ENCODE results near the gene SESN1.

SESN1 gene

DNA sequence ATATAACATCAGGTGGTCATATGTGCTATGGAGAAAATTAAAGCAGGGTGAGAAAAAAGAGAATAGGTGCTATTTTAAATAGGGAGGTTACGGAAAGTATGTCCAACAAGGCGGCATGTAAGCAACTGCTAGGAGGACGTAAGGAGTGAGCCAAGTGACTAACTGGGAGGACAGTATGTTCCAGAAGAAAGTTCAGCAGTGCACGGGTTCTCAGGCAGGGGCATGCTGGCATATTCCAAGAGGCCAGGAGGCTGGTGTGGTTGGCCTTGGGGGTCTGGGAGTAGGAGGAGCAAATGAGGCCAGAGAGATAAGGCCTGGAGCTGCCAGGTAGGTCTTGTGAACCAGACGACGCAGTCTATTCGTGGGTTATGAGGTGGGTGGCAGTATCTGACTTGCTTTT, 134.0 kb downstream of the SESN1 start:
- no peak overlapping the region for H2BK120ac ChIP-seq (ENCODE audit: low read depth, low read length)
- no peaks in the 10 kb centered on the region for H3K27me3 ChIP-seq (ENCODE audit: control insufficient read depth in 3 of 3, insufficient read depth in 3 of 3, low read depth in 1 of 3, low read length in 3 of 3)
- H2BK12ac ChIP-seq (ENCODE audit: low read length): no peak overlapping the region
- H3K14ac ChIP-seq (ENCODE audit: low read length): no peak overlapping the region
- WGBS, 2 donors (ENCODE audit: extremely low coverage in 2 of 2, insufficient read length in 2 of 2, insufficient replicate concordance in 1 of 2): no CpG with 5 or more reads among the region's 7 CpGs
- no peak overlapping the region for H2AFZ ChIP-seq (ENCODE audit: low read length)
- no peaks in the 10 kb centered on the region for H3K4me1 ChIP-seq (ENCODE audit: control insufficient read depth in 2 of 2, insufficient read depth in 1 of 2, low read depth in 1 of 2, low read length in 2 of 2)
- no peak overlapping the region for H3K18ac ChIP-seq (ENCODE audit: low read length)
- H2BK15ac ChIP-seq (ENCODE audit: low read length): no peak overlapping the region
- H3K9ac ChIP-seq (ENCODE audit: low read depth, low read length, poor library complexity): no peak overlapping the region
- no peaks in the 10 kb centered on the region for H3K79me1 ChIP-seq (ENCODE audit: low read depth, low read length)
- no peak overlapping the region for H3K4me3 ChIP-seq (ENCODE audit: low read length in 2 of 2)
- DNase-seq (ENCODE audit: low spot score): no peak
- no peak overlapping the region for H3K4me2 ChIP-seq (ENCODE audit: insufficient read depth, low read length, poor library complexity, severe bottlenecking)
- no peak overlapping the region for H4K8ac ChIP-seq (ENCODE audit: low read depth, low read length)
- no peaks in the 10 kb centered on the region for H3K36me3 ChIP-seq (replicated peaks in 1 of 2; ENCODE audit: control insufficient read depth in 2 of 2, insufficient read depth in 2 of 2, low read length in 2 of 2)
- H4K91ac ChIP-seq (ENCODE audit: low read depth, low read length, poor library complexity): no peak overlapping the region
- no peak overlapping the region for H3K4ac ChIP-seq (ENCODE audit: low read length)
- no peak overlapping the region for H3K27ac ChIP-seq (replicated peaks; ENCODE audit: low read length)
- H2BK5ac ChIP-seq (ENCODE audit: low read length): no peak overlapping the region
- H3K23ac ChIP-seq (ENCODE audit: low read depth, low read length, poor library complexity): no peak overlapping the region
- no peak overlapping the region for H2AK5ac ChIP-seq (ENCODE audit: low read depth, low read length)
- no peaks in the 10 kb centered on the region for H3K9me3 ChIP-seq (replicated peaks in 1 of 2; ENCODE audit: control insufficient read depth in 2 of 2, insufficient read depth in 1 of 2, low read depth in 1 of 2, low read length in 2 of 2)

DNA sequence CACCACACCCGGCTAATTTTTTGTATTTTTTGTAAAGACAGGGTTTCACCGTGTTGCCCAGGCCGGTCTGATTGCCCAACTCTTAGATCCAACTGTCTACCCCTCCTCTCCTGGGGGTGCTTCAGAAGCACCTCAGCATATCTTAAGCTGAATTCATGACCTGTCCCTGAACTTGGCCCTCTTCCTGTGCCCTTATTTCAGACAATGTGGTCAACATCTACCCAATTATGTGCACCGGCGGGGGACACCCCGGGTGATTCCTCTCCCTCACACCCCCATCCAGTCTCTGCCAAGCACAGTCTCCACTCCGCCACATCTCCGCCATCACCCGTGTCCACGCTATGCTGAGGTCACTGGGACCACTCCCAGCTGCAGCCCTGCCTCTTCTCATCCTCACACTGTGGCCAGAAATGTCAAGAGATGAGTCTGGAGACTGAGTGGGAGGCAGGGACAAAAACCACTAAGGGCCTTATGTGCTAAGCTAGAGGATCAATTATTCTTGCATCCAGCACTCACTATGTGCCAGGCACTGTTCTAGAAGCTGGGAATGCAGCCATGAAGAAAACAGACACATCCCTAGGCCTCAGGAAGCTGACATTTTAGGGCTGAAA, 134.6 kb downstream of the SESN1 start:
- no peak overlapping the region for H2BK120ac ChIP-seq (ENCODE audit: low read depth, low read length)
- H3K27me3 ChIP-seq (ENCODE audit: control insufficient read depth in 3 of 3, insufficient read depth in 3 of 3, low read depth in 1 of 3, low read length in 3 of 3): no peaks in the 10 kb centered on the region
- H2BK5ac ChIP-seq (ENCODE audit: low read length): no peak overlapping the region
- no peak overlapping the region for H3K4ac ChIP-seq (ENCODE audit: low read length)
- no peak overlapping the region for H3K4me2 ChIP-seq (ENCODE audit: insufficient read depth, low read length, poor library complexity, severe bottlenecking)
- no peak overlapping the region for H3K14ac ChIP-seq (ENCODE audit: low read length)
- no peak overlapping the region for H3K27ac ChIP-seq (replicated peaks; ENCODE audit: low read length)
- no peak overlapping the region for H3K23ac ChIP-seq (ENCODE audit: low read depth, low read length, poor library complexity)
- H2BK12ac ChIP-seq (ENCODE audit: low read length): no peak overlapping the region
- H2BK15ac ChIP-seq (ENCODE audit: low read length): no peak overlapping the region
- H3K36me3 ChIP-seq (replicated peaks in 1 of 2; ENCODE audit: control insufficient read depth in 2 of 2, insufficient read depth in 2 of 2, low read length in 2 of 2): no peaks in the 10 kb centered on the region
- H4K8ac ChIP-seq (ENCODE audit: low read depth, low read length): no peak overlapping the region
- no peak overlapping the region for H3K18ac ChIP-seq (ENCODE audit: low read length)
- no peaks in the 10 kb centered on the region for H3K9me3 ChIP-seq (replicated peaks in 1 of 2; ENCODE audit: control insufficient read depth in 2 of 2, insufficient read depth in 1 of 2, low read depth in 1 of 2, low read length in 2 of 2)
- H2AK5ac ChIP-seq (ENCODE audit: low read depth, low read length): no peak overlapping the region
- no peaks in the 10 kb centered on the region for H3K4me1 ChIP-seq (ENCODE audit: control insufficient read depth in 2 of 2, insufficient read depth in 1 of 2, low read depth in 1 of 2, low read length in 2 of 2)
- DNase-seq (ENCODE audit: low spot score): no peak
- no peak overlapping the region for H3K9ac ChIP-seq (ENCODE audit: low read depth, low read length, poor library complexity)
- H3K79me1 ChIP-seq (ENCODE audit: low read depth, low read length): no peaks in the 10 kb centered on the region
- WGBS, 2 donors (ENCODE audit: extremely low coverage in 2 of 2, insufficient read length in 2 of 2, insufficient replicate concordance in 1 of 2): no CpG with 5 or more reads among the region's 10 CpGs
- H2AFZ ChIP-seq (ENCODE audit: low read length): no peak overlapping the region
- no peak overlapping the region for H3K4me3 ChIP-seq (ENCODE audit: low read length in 2 of 2)
- H4K91ac ChIP-seq (ENCODE audit: low read depth, low read length, poor library complexity): no peak overlapping the region

DNA sequence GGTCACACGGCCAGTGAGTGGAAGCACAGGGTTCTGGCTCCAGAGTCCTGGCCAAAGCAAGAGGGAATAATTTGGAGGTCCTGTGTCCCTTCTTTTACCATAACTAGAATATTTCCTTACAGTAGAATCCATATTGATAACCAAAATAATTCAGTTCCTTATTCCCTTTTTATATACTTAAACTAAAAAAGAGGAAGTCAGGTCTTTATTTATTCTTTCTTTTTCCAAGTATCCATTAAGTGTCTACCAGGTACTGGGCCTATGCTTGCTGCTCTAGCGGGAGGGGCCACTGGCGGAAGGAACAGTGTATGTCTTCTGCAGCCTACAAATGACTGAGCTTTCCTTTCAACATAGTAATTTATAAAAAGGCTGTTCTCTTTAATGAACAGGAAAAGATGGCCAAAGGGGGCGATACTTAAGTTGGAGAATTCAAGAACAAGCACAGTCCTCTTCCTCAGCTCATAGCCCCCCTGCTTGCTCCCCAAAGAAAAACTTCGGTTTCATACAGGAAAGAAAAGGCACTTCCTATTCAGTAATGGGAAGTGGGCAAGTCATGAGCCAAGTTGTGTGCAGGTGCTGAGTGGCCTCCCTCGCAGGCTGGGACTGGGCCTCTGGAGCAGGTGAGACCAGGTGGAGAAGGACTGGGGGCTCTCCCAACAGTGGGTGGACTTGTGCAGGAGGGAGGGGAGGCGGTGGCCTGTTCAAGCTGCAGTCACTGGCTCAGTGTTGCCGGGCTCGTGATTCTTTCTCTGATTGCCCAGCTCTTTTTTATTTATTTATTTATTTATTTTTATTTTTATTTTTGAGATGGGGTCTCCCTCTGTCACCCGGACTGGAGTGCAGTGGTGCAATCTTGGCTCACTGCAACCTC, 135.5 kb downstream of the SESN1 start:
- Histone ChIP-seq H3K79me1 (ENCODE audit: low read depth, low read length) (no peaks in the 10 kb centered on the region), H3K4me3 (ENCODE audit: low read length in 2 of 2) (no peak overlapping the region), H4K8ac (ENCODE audit: low read depth, low read length) (no peak overlapping the region), H3K9ac (ENCODE audit: low read depth, low read length, poor library complexity) (no peak overlapping the region), H2AFZ (ENCODE audit: low read length) (no peak overlapping the region), H2BK120ac (ENCODE audit: low read depth, low read length) (no peak overlapping the region), H2BK15ac (ENCODE audit: low read length) (no peak overlapping the region), H3K4me1 (ENCODE audit: control insufficient read depth in 2 of 2, insufficient read depth in 1 of 2, low read depth in 1 of 2, low read length in 2 of 2) (no peaks in the 10 kb centered on the region), H3K27ac (replicated peaks; ENCODE audit: low read length) (no peak overlapping the region), H2BK5ac (ENCODE audit: low read length) (no peak overlapping the region), H3K23ac (ENCODE audit: low read depth, low read length, poor library complexity) (no peak overlapping the region), H3K4me2 (ENCODE audit: insufficient read depth, low read length, poor library complexity, severe bottlenecking) (no peak overlapping the region), H3K27me3 (ENCODE audit: control insufficient read depth in 3 of 3, insufficient read depth in 3 of 3, low read depth in 1 of 3, low read length in 3 of 3) (no peaks in the 10 kb centered on the region), H3K9me3 (replicated peaks in 1 of 2; ENCODE audit: control insufficient read depth in 2 of 2, insufficient read depth in 1 of 2, low read depth in 1 of 2, low read length in 2 of 2) (no peaks in the 10 kb centered on the region), H3K14ac (ENCODE audit: low read length) (no peak overlapping the region), H3K18ac (ENCODE audit: low read length) (no peak overlapping the region), H3K4ac (ENCODE audit: low read length) (no peak overlapping the region), H3K36me3 (replicated peaks in 1 of 2; ENCODE audit: control insufficient read depth in 2 of 2, insufficient read depth in 2 of 2, low read length in 2 of 2) (no peaks in the 10 kb centered on the region), H4K91ac (ENCODE audit: low read depth, low read length, poor library complexity) (no peak overlapping the region), H2AK5ac (ENCODE audit: low read depth, low read length) (no peak overlapping the region), H2BK12ac (ENCODE audit: low read length) (no peak overlapping the region)
- no peak for DNase-seq (ENCODE audit: low spot score)
- no CpG with 5 or more reads among the region's 10 CpGs for WGBS, 2 donors (ENCODE audit: extremely low coverage in 2 of 2, insufficient read length in 2 of 2, insufficient replicate concordance in 1 of 2)

DNA sequence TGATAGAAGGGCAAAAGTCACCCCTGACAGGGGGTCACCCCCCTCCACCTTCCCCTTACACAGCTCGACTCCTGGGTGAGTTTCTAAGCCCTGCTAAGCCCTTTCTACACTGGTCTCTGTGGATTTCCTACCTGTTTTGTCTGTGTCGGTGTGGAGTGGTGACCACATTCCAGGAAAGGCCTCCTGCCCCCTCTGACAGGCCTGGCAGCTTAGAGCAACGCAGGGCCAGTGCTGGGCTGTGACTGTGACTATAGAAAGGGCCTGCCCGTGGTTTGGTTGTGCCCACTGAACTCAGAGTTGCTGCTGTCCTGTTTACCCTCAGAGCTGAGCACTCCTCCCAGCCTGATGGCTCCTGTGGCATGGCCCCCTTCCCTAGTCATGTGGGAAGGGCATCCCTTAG, 137.4 kb downstream of the SESN1 start:
- no peak overlapping the region for H4K91ac ChIP-seq (ENCODE audit: low read depth, low read length, poor library complexity)
- no peak overlapping the region for H3K4me3 ChIP-seq (ENCODE audit: low read length in 2 of 2)
- no peaks in the 10 kb centered on the region for H3K4me1 ChIP-seq (ENCODE audit: control insufficient read depth in 2 of 2, insufficient read depth in 1 of 2, low read depth in 1 of 2, low read length in 2 of 2)
- no peaks in the 10 kb centered on the region for H3K27me3 ChIP-seq (ENCODE audit: control insufficient read depth in 3 of 3, insufficient read depth in 3 of 3, low read depth in 1 of 3, low read length in 3 of 3)
- no peaks in the 10 kb centered on the region for H3K9me3 ChIP-seq (replicated peaks in 1 of 2; ENCODE audit: control insufficient read depth in 2 of 2, insufficient read depth in 1 of 2, low read depth in 1 of 2, low read length in 2 of 2)
- H2AFZ ChIP-seq (ENCODE audit: low read length): no peak overlapping the region
- H2BK15ac ChIP-seq (ENCODE audit: low read length): no peak overlapping the region
- no peak overlapping the region for H3K4me2 ChIP-seq (ENCODE audit: insufficient read depth, low read length, poor library complexity, severe bottlenecking)
- no CpG with 5 or more reads among the region's 4 CpGs for WGBS, 2 donors (ENCODE audit: extremely low coverage in 2 of 2, insufficient read length in 2 of 2, insufficient replicate concordance in 1 of 2)
- no peak overlapping the region for H3K14ac ChIP-seq (ENCODE audit: low read length)
- no peaks in the 10 kb centered on the region for H3K79me1 ChIP-seq (ENCODE audit: low read depth, low read length)
- no peak overlapping the region for H2AK5ac ChIP-seq (ENCODE audit: low read depth, low read length)
- H3K18ac ChIP-seq (ENCODE audit: low read length): no peak overlapping the region
- H2BK5ac ChIP-seq (ENCODE audit: low read length): no peak overlapping the region
- DNase-seq (ENCODE audit: low spot score): no peak
- H3K23ac ChIP-seq (ENCODE audit: low read depth, low read length, poor library complexity): peak overlapping the region; percentile 58
- no peak overlapping the region for H2BK120ac ChIP-seq (ENCODE audit: low read depth, low read length)
- H3K36me3 ChIP-seq (replicated peaks in 1 of 2; ENCODE audit: control insufficient read depth in 2 of 2, insufficient read depth in 2 of 2, low read length in 2 of 2): no peaks in the 10 kb centered on the region
- H3K9ac ChIP-seq (ENCODE audit: low read depth, low read length, poor library complexity): peak overlapping the region; percentile 53
- no peak overlapping the region for H3K27ac ChIP-seq (replicated peaks; ENCODE audit: low read length)
- no peak overlapping the region for H4K8ac ChIP-seq (ENCODE audit: low read depth, low read length)
- H2BK12ac ChIP-seq (ENCODE audit: low read length): no peak overlapping the region
- H3K4ac ChIP-seq (ENCODE audit: low read length): no peak overlapping the region
